Posterior vena cava (tissue), 2 donors: ENCODE data around the gene ATOSA. TPM values are rescaled to one million over a fixed set of nuclear protein-coding genes. Genes with fewer than 3 reads are reported as not detected.
A peak's percentile ranks its signal among the peaks of the same experiment; 100 is the strongest.

Experiments
- DNase-seq: peaks from one replicate; pipeline ENCODE4 v3.0.0-alpha.2; 2020; ENCODE audit warnings: low spot score
- intact Hi-C, 2 donors: fragments of 100-400 bp; cut with DNase I; formaldehyde crosslinking; loops; one replicate each; pipeline versions ENCODE4 v1.14.1 to v1.14.2; 2022 to 2023
- total RNA-seq, 2 donors: library from RNA; stranded (reverse); fragmentation: NEBNext Ultra II Directional; extraction: Animal tissue kit (Norgen Biotek cat#: 25700); gene quantifications; one replicate each; pipeline ENCODE4 v1.2.1, GENCODE V29; 2021
- donor health status: DM: yes; HTN: yes; CAD: no.
- donor health status: DM: yes; HTN: yes; CAD: no.

ATOSA gene
- total RNA-seq, 2 donors from 2014 or later, result 32.6 to 36.1 TPM

GRCh38 chr15:52697051-52697450 is 17.9 kb upstream of the ATOSA start:
- intact Hi-C loops, result no loop called here
- no peak for DNase-seq

GRCh38 chr15:52695154-52695553 is 16.0 kb upstream of the ATOSA start:
- intact Hi-C loops, result no loop called here
- no peak for DNase-seq

GRCh38 chr15:52689562-52689961 is 10.4 kb upstream of the ATOSA start:
- intact Hi-C loops, result no loop called here

GRCh38 chr15:52683580-52683979 is 4.4 kb upstream of the ATOSA start:
- no peak for DNase-seq
- intact Hi-C loops, result no loop called here

More at GRCh38 chr15:52689562-52689961, 10.4 kb upstream of the ATOSA start:
- no peak for DNase-seq

GRCh38 chr15:52682781-52683180 is 3.6 kb upstream of the ATOSA start:
- no peak for DNase-seq
- intact Hi-C loops, result no loop called here

DNA sequence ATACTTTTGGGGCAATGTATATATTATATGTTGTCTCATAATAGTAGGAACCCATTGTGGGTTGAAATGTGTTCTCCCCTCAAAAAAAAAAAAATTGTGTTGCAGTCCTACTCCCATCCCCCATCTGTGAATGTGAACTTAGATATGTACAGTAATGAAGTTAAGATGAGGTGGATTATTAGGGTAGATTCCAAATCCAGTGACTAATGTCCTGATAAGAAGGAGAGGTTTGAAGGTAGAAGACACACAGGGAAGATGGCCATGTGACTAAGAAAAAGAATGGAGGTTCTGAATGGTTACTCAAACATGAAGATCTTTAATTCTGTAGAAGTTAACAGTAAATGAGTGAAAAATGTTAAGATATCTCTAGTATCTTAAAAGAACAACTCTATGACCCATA is 3.0 kb upstream of the ATOSA start:
- DNase-seq, result no peak
- intact Hi-C loops, result no loop called here

GRCh38 chr15:52681441-52681840 is 2.3 kb upstream of the ATOSA start:
- no peak for DNase-seq
- intact Hi-C loops, result no loop called here

GRCh38 chr15:52680761-52681160 is 1.6 kb upstream of the ATOSA start:
- intact Hi-C loops, result no loop called here
- no peak for DNase-seq

GRCh38 chr15:52680041-52680391 is 828 bp upstream of the ATOSA start:
- DNase-seq, result no peak
- intact Hi-C loops, result no loop called here

DNA sequence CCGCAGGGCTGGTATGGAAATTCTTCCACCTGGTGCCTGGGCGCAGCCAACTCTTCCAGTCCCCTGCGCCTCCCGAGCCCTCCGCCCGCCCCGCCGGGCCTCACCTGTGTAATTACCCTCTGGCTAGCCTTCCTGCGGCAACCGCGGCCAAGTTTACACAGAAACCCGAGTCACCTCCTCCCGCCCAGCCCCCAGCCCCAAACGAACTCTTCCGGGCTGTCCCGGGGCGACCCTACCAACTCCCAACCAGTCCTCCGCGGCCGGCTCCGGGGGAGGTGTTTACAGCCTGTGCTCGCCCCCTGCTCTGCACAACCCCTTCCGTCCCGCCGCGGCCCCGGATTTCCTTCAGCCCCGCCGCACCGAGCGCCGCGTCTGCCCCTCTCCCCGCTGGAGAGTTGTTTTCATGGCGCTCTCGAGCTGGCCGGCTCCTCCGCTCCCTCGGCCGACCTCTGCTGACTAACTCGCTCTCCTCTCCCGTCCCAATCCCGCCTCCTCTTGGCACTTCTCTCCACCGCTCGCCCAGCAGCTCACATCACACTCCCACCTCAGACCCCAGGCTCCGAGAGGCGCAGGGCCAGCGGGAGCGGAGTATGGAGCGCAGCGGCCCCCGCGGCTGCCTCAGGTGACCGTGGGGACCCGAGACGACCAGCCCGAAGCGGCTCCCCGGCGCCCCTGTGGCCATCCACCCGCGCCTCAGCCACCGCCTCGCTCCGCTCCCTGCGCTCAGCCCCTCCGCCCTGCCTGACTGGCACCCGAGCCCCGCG is 538 bp downstream of the ATOSA start:
- peak; percentile 93 for DNase-seq
- intact Hi-C loops, result no loop called here

DNA sequence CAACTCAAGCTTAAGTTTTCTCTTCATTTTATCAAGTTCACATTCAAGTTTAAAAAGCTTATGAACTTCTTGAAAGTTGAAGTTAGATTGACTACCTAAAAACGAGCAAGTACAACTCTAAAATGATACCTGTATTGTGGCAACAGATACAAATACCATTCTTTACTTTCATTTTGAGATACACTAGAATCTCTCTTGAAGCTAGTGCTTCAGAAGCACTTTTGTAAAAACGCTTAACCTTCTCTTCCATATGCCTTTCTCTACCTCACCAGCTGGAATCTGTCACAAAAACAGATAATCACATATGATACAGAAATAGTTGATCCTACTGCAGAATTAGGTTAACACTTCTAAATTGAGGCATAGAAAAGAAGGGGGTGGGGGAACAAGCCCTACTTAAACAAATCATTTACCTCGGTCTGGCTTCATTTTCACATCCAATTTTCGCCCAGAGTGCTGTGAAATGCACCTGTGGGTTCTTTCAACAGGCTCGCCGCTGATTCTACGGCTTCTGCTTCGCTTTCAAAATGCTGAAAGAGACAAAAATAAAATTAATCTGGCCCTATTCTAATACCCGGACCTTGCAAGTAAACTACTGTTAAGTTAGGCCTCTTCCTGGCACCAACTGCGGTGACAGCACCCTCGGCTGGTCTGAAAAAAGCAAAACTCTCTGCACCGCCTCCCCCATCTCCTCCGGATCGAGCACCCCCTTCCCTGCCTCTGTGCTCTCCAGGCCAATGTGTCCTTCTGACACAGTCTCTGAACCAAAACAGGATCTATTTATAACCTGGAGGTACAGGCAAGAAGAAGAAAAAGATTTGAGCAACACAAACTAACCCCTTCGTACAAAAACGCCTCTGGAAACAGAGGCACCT is 1.4 kb downstream of the ATOSA start:
- intact Hi-C loops, result no loop called here
- DNase-seq, result peak; percentile 85

GRCh38 chr15:52674831-52675230 is 4.4 kb downstream of the ATOSA start:
- intact Hi-C loops, result no loop called here
- DNase-seq, result no peak

DNA sequence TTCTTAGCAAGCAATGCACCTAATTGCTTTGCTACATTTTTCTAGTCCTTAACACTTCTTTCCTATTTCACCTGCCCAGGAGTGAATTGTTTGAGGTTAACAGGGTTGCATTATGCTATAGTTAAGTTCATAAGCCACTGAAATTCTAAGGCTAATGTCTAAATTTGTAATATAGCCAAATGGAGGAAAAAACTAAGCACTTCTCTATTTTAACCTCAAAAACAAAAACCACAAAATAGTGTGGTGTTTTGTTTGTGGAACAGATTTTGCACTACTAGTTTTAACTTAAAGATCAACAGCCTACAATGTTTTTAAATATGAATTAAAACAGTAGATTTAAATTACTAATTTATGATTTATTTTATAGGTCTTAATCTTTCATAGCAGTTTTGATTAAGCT is 5.5 kb downstream of the ATOSA start:
- intact Hi-C loops, result no loop called here
- DNase-seq, result no peak

GRCh38 chr15:52673312-52673711 is 5.9 kb downstream of the ATOSA start:
- no peak for DNase-seq
- intact Hi-C loops, result no loop called here

DNA sequence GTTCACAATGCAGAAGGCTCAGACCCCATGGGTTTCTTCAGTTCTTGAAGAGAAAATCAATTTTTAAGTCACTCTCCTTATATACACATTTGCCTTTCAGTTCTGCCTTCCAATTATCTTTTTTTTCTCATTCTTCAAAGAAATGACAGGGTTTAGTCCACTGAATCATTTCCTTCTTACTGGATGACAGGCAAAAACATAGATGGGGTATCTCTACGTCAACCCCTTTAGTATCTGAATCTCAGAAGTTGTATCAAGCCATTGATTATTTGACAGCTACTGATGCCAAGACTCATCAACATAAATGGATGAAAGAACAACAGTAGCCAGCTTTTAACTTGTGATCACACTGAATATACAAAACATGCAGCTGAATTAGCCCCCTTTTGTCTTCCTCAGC is 6.5 kb downstream of the ATOSA start:
- DNase-seq, result no peak
- intact Hi-C loops, result no loop called here

DNA sequence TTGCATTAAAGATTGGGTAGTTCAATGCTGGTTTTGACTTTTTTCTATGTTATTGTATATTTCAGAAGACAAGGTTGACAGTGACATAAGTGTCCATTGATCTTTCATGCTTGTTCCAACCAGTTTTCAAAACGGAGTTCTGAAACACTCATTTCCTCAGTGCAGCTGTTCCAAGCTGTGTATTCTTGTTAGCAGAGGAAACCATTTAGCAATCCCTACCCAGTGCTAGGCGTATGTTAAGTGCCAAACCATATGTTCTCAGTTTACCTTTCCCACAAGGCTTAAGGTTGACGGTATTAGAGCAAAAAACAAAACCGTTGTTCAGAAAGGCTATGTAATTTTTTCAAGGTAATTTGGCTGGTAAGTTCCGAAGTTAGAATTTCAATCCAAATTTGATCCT is 9.1 kb downstream of the ATOSA start:
- intact Hi-C loops, result no loop called here

GRCh38 chr15:52668133-52668532 is 11.1 kb downstream of the ATOSA start:
- no peak for DNase-seq
- intact Hi-C loops, result no loop called here

More for the DNA sequence above, 9.1 kb downstream of the ATOSA start:
- no peak for DNase-seq

DNA sequence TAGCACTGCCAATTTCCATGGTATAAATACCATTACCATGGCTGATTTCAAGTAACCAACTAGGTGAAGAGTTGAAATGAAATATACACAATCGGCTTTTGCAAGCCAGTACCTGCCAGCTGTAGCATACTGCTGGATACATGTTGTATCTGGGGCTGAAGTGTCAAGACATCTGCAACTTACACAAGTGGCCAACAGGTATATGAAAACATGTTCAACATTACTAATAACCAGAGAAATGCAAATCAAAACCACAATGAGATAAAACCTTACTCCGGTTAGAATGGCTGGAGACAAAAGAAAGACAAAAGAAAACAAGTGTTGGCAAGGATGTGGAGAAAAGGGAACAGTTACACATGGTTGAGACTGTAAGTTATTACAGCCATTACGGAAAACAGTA is 11.6 kb downstream of the ATOSA start:
- intact Hi-C loops, result no loop called here
- no peak for DNase-seq

GRCh38 chr15:52663536-52664294 is 15.5 kb downstream of the ATOSA start:
- intact Hi-C loops, result no loop called here
- DNase-seq, result no peak

GRCh38 chr15:52661909-52662308 is 17.3 kb downstream of the ATOSA start:
- no peak for DNase-seq
- intact Hi-C loops, result no loop called here
